ENCODE data around the gene LSM3. TPM values are rescaled to one million over a fixed set of nuclear protein-coding genes. Genes with fewer than 3 reads are reported as not detected.

The LSM3 gene
- total and polyA plus RNA-seq, 9 of the 15 experiments (the other 6 are each of a cell fraction or from before 2014, with no cell fraction given), result 33.8 to 203 (median 61.2) TPM

DNA sequence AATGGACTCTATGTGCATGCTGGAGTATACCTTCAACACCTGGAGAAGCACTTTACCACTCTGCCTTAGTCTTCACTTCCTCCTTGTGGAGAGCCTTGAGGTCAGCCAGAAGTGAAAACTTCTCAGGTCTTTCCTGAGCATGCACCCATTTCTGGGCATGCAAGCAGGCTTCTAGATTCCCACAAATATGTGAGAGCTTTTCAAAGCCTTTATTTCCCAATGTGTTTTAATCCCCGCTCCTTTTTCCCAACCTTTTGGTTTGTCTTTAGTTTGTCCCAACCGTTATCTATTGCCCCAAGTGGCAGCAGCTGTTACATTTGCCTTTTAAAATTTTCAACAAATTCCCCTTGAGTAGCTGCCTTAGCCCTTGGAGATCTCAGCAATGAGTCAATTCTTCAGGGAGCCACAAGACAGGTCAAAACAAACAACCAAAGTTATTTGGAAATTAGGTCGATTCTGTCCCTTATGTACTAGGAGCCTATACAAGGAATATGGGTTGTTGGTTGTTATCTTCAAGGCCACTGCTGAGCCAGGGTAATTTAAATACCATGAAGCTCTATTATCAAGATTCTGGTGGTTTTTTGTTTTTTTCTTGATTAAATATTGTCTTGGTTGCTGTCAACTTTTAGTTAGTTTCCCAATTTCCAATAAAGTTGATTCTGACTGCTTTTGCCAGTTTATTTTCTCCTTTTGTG lies 44.4 kb downstream of the LSM3 start (continued):
- TF ChIP-seq, protein P1, sequence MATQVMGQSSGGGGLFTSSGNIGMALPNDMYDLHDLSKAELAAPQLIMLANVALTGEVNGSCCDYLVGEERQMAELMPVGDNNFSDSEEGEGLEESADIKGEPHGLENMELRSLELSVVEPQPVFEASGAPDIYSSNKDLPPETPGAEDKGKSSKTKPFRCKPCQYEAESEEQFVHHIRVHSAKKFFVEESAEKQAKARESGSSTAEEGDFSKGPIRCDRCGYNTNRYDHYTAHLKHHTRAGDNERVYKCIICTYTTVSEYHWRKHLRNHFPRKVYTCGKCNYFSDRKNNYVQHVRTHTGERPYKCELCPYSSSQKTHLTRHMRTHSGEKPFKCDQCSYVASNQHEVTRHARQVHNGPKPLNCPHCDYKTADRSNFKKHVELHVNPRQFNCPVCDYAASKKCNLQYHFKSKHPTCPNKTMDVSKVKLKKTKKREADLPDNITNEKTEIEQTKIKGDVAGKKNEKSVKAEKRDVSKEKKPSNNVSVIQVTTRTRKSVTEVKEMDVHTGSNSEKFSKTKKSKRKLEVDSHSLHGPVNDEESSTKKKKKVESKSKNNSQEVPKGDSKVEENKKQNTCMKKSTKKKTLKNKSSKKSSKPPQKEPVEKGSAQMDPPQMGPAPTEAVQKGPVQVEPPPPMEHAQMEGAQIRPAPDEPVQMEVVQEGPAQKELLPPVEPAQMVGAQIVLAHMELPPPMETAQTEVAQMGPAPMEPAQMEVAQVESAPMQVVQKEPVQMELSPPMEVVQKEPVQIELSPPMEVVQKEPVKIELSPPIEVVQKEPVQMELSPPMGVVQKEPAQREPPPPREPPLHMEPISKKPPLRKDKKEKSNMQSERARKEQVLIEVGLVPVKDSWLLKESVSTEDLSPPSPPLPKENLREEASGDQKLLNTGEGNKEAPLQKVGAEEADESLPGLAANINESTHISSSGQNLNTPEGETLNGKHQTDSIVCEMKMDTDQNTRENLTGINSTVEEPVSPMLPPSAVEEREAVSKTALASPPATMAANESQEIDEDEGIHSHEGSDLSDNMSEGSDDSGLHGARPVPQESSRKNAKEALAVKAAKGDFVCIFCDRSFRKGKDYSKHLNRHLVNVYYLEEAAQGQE (IDR thresholded peaks at IDR 0.05; ENCODE audit: borderline replicate concordance), result no peak
- TF ChIP-seq, protein P1 (CRISPR knock-in tag; IDR thresholded peaks at IDR 0.05; ENCODE audit: low read depth), result no peak
- no peak for TF ChIP-seq CTBP1 (IDR thresholded peaks at IDR 0.05; ENCODE audit: borderline replicate concordance)
- no peak for TF ChIP-seq HNRNPH1 (optimal IDR thresholded peaks at IDR 0.05; ENCODE audit: low read depth, low read length)
- TF ChIP-seq ZSCAN29 (IDR thresholded peaks at IDR 0.05), result no peak
- TF ChIP-seq ZNF507 (tag; conservative IDR thresholded peaks at IDR 0.05), result no peak
- TF ChIP-seq, protein P2, sequence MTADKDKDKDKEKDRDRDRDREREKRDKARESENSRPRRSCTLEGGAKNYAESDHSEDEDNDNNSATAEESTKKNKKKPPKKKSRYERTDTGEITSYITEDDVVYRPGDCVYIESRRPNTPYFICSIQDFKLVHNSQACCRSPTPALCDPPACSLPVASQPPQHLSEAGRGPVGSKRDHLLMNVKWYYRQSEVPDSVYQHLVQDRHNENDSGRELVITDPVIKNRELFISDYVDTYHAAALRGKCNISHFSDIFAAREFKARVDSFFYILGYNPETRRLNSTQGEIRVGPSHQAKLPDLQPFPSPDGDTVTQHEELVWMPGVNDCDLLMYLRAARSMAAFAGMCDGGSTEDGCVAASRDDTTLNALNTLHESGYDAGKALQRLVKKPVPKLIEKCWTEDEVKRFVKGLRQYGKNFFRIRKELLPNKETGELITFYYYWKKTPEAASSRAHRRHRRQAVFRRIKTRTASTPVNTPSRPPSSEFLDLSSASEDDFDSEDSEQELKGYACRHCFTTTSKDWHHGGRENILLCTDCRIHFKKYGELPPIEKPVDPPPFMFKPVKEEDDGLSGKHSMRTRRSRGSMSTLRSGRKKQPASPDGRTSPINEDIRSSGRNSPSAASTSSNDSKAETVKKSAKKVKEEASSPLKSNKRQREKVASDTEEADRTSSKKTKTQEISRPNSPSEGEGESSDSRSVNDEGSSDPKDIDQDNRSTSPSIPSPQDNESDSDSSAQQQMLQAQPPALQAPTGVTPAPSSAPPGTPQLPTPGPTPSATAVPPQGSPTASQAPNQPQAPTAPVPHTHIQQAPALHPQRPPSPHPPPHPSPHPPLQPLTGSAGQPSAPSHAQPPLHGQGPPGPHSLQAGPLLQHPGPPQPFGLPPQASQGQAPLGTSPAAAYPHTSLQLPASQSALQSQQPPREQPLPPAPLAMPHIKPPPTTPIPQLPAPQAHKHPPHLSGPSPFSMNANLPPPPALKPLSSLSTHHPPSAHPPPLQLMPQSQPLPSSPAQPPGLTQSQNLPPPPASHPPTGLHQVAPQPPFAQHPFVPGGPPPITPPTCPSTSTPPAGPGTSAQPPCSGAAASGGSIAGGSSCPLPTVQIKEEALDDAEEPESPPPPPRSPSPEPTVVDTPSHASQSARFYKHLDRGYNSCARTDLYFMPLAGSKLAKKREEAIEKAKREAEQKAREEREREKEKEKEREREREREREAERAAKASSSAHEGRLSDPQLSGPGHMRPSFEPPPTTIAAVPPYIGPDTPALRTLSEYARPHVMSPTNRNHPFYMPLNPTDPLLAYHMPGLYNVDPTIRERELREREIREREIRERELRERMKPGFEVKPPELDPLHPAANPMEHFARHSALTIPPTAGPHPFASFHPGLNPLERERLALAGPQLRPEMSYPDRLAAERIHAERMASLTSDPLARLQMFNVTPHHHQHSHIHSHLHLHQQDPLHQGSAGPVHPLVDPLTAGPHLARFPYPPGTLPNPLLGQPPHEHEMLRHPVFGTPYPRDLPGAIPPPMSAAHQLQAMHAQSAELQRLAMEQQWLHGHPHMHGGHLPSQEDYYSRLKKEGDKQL (CRISPR knock-in tag; IDR thresholded peaks at IDR 0.05; ENCODE audit: borderline replicate concordance), result no peak
- TF ChIP-seq ZNF124 (CRISPR knock-in tag; IDR thresholded peaks at IDR 0.05), result no peak
- no peak for TF ChIP-seq ZNF197 (CRISPR knock-in tag; IDR thresholded peaks at IDR 0.05; ENCODE audit: low read depth)
- TF ChIP-seq PHF20 (IDR thresholded peaks at IDR 0.05; ENCODE audit: partially characterized antibody), result no peak
- TF ChIP-seq TRIM28 (IDR thresholded peaks at IDR 0.05), result no peak
- no peak for TF ChIP-seq ZZZ3 (IDR thresholded peaks at IDR 0.05)
- no peak for TF ChIP-seq ZNF830 (CRISPR knock-in tag; IDR thresholded peaks at IDR 0.05)
- TF ChIP-seq, protein P3, sequence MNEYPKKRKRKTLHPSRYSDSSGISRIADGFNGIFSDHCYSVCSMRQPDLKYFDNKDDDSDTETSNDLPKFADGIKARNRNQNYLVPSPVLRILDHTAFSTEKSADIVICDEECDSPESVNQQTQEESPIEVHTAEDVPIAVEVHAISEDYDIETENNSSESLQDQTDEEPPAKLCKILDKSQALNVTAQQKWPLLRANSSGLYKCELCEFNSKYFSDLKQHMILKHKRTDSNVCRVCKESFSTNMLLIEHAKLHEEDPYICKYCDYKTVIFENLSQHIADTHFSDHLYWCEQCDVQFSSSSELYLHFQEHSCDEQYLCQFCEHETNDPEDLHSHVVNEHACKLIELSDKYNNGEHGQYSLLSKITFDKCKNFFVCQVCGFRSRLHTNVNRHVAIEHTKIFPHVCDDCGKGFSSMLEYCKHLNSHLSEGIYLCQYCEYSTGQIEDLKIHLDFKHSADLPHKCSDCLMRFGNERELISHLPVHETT (CRISPR knock-in tag; conservative IDR thresholded peaks at IDR 0.05 in 1 of 2, IDR thresholded peaks at IDR 0.05 in 1 of 2), result no peak; a peak in 1 of 4 replicates

Measured in K562 (cell line).